Stomach (tissue), 19 donors: ENCODE data around the gene CHRNG. TPM values are rescaled to one million over a fixed set of nuclear protein-coding genes. Genes with fewer than 3 reads are reported as not detected.

Experiments used
- DNase-seq, 2 donors: peaks; one replicate each; pipeline versions ENCODE4 v3.0.0 to v3.0.0-alpha.2; 2013 to 2019
- H3K27ac ChIP-seq, 5 donors: fragments of 200-600 bp in 4 of 5; sonication (generic) in 4 of 5; one replicate each; pipeline ENCODE4 v1.5.1; 2013 to 2019; ENCODE audit warnings: mild to moderate bottlenecking in 1 of 5, moderate library complexity in 1 of 5
- H3K27me3 ChIP-seq, 3 donors: fragments of 200-600 bp; sonication (generic); one replicate each; pipeline ENCODE4 v1.5.1; 2017 to 2019; ENCODE audit warnings: mixed run types in 1 of 3
- H3K36me3 ChIP-seq, 4 donors: fragments of 200-600 bp; sonication (generic); 1 replicate in 3 of 4; 2 replicates in 1 of 4; pipeline ENCODE4 v1.5.1; 2016 to 2019
- H3K4me1 ChIP-seq, 4 donors: fragments of 200-600 bp; sonication (generic); one replicate each; pipeline ENCODE4 v1.5.1; 2016 to 2019
- H3K4me3 ChIP-seq, 4 donors: fragments of 200-600 bp; sonication (generic) in 3 of 4; one replicate each; pipeline ENCODE4 v1.5.1; 2016 to 2019; ENCODE audit warnings: mild to moderate bottlenecking in 1 of 4
- H3K9me3 ChIP-seq, 4 donors: fragments of 200-600 bp; sonication (generic); one replicate each; pipeline ENCODE4 v1.5.1; 2016 to 2019
- EP300 ChIP-seq: sonication (generic); formaldehyde crosslinking; IDR thresholded peaks from one replicate; pipeline ENCODE4 v1.6.1; 2017; ENCODE audit warnings: antibody characterized with exemption
- POLR2A ChIP-seq, 4 donors: fragments of 450-650 bp; IDR thresholded peaks; one replicate each; pipeline ENCODE4 v1.6.1; 2016; ENCODE audit warnings: antibody characterized with exemption in 4 of 4, control low read depth in 2 of 4, mild to moderate bottlenecking in 1 of 4, moderate library complexity in 1 of 4
- POLR2AphosphoS5 ChIP-seq, 3 donors: sonication (generic); formaldehyde crosslinking; IDR thresholded peaks; one replicate each; pipeline ENCODE4 v1.6.1; 2016; ENCODE audit warnings: antibody characterized with exemption in 3 of 3
- WGBS, 5 donors: extraction: QIAGEN DNeasy Blood & Tissue Kit in 3 of 5; methylation state at CpG; one replicate each; pipeline versions ENCODE4 v1.1.5 to v1.1.7; 2013 to 2018; 5-methylcytosine and 5-hydroxymethylcytosine counted together
- intact Hi-C: fragments of 100-400 bp; cut with DNase I; formaldehyde crosslinking; loops from one replicate; pipeline ENCODE4 v1.15.1; 2023; ENCODE audit warnings: low total_unique reads
- long read RNA-seq, 10 donors: transcript quantifications; one replicate each; lab custom pipeline, GENCODE V29; 2026
- polyA plus RNA-seq, 3 donors: library from polyadenylated mRNA; stranded (reverse); fragments of 200-250 nt; gene quantifications; one replicate each; pipeline ENCODE4 v1.2.3, GENCODE V29; 2013
- total RNA-seq, 5 donors: library from RNA; depleted of rRNA; stranded (reverse); fragments of >200 nt; gene quantifications; one replicate each; pipeline versions ENCODE4 v1.1.0 to v1.2.3, GENCODE V29; 2014 to 2016
- TF ChIP-seq, protein P1 (sequence below), 7 experiments: fragments of 450-650 bp in 4 of 7; fragments of 200-600 bp in 3 of 7; sonication (generic) in 3 of 7; IDR thresholded peaks; one replicate each; pipeline ENCODE4 v1.5.1; 2016 to 2019; ENCODE audit warnings: antibody characterized with exemption in 7 of 7, control low read depth in 2 of 7, mild to moderate bottlenecking in 1 of 7
- donor health status: healthy with polysubstance abuse.
- donor health status: Bipolar disorder and iron deficiency.
- donor health status: healthy.

CHRNG gene
- total RNA-seq, result not detected
- polyA plus RNA-seq, result not detected
- long read RNA-seq, donor 1, result 0 reads
- long read RNA-seq, donor 2, result 0 reads
- long read RNA-seq, donor 3, result 0 reads
- long read RNA-seq, donor 4, result 0 reads
- long read RNA-seq, donor 5, result 0 reads
- long read RNA-seq, donor 6, result 0 reads
- long read RNA-seq, donor 7, result 0 reads
- long read RNA-seq, donor 8, result 0 reads
- long read RNA-seq, donor 9, result 0 reads
- long read RNA-seq, donor 10, result 0 reads

- Histone ChIP-seq H3K4me1 (peaks cover 0 to 12% (median 10%) of the 10 kb centered on the region in 4 donors), H3K4me3 (no peak within 1 kb of the TSS), H3K27ac (no peak within 1 kb of the TSS), H3K9me3 (peaks cover 0 to 10% (median 3%) of the 10 kb centered on the region in 4 donors), H3K36me3 (peaks cover 0 to 4% (median 0%) of the 10 kb centered on the region in 4 donors), H3K27me3 (peaks cover 0 to 59% (median 0%) of the 10 kb centered on the region in 3 donors)
- TF ChIP-seq, protein P1, sequence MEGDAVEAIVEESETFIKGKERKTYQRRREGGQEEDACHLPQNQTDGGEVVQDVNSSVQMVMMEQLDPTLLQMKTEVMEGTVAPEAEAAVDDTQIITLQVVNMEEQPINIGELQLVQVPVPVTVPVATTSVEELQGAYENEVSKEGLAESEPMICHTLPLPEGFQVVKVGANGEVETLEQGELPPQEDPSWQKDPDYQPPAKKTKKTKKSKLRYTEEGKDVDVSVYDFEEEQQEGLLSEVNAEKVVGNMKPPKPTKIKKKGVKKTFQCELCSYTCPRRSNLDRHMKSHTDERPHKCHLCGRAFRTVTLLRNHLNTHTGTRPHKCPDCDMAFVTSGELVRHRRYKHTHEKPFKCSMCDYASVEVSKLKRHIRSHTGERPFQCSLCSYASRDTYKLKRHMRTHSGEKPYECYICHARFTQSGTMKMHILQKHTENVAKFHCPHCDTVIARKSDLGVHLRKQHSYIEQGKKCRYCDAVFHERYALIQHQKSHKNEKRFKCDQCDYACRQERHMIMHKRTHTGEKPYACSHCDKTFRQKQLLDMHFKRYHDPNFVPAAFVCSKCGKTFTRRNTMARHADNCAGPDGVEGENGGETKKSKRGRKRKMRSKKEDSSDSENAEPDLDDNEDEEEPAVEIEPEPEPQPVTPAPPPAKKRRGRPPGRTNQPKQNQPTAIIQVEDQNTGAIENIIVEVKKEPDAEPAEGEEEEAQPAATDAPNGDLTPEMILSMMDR (IDR thresholded peaks at IDR 0.05), result no peak
- intact Hi-C loops, result no loop called here
- DNase-seq, result peak in 1 of 2 donors; percentile 24
- 59 to 77% (median 63%) methylated on average over 19 to 23 of the region's 23 CpGs for WGBS, 5 donors
These were observed at the start of gene CHRNG for GRCh38 chr2:232539298-232540231. CHRNG (plus strand) TSS chr2:232539692; CDS start chr2:232539748, 56 bp downstream.

- no peak for DNase-seq
- TF ChIP-seq EP300 (no peak), POLR2A (IDR thresholded peaks at IDR 0.05) (no peak), POLR2AphosphoS5 (IDR thresholded peaks at IDR 0.05) (no peak)
- TF ChIP-seq, protein P1 (IDR thresholded peaks at IDR 0.05), result no peak
- H3K27ac ChIP-seq, result no peak overlapping the region
- peaks cover 10 to 25% (median 15%) of the 10 kb centered on the region in 4 donors for H3K4me1 ChIP-seq
- no peaks in the 10 kb centered on the region for H3K36me3 ChIP-seq
- H3K4me3 ChIP-seq, result no peak overlapping the region
- peaks cover 20 to 68% (median 29%) of the 10 kb centered on the region in 3 donors for H3K27me3 ChIP-seq
- no peaks in the 10 kb centered on the region for H3K9me3 ChIP-seq
- 83 to 89% (median 87%) methylated on average over 24 to 30 of the region's 30 CpGs for WGBS, 5 donors
- intact Hi-C loops, result no loop called here
These were observed 49.0 kb upstream of the CHRNG start for GRCh38 chr2:232490221-232491138.

DNA sequence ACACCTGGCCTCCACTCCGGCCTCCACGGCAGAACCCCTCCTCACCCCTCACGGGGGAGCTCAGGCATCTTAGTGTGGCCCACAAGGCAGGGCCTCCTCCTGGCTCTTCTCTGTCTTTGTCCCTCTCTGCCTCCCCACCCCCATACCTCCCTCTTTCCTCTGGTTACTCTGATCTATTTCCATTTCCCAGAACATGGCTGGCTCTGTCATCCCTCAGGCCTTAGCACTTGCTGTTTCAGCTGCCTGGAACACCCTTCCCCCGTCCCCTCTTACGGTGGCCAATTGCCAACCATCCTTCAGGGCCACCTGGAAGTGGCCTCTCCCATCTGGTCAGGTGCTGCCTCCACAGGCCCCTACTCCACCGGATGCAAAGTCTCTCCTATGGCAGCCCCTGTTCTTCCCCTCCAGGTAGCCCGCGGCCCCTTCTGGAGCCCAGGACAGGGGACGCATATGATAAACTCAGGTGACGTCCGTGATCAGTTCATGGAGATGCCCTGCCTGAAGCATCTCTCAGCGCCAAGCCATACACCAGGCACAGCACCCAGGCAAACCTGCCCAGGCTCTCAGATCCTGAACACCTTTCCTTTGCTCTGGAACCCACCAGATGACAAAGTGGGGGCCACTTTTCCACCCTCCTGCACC lies 48.2 kb upstream of the CHRNG start:
- Histone ChIP-seq H3K36me3 (no peaks in the 10 kb centered on the region), H3K4me3 (no peak overlapping the region), H3K27me3 (peaks cover 12 to 61% (median 21%) of the 10 kb centered on the region in 3 donors), H3K4me1 (peaks cover 6 to 17% (median 11%) of the 10 kb centered on the region in 4 donors), H3K27ac (no peak overlapping the region), H3K9me3 (no peaks in the 10 kb centered on the region)
- DNase-seq, result no peak
- TF ChIP-seq POLR2AphosphoS5 (IDR thresholded peaks at IDR 0.05), result no peak
- TF ChIP-seq, protein P1 (IDR thresholded peaks at IDR 0.05), result no peak
- no peak for TF ChIP-seq EP300
- no peak for TF ChIP-seq POLR2A (IDR thresholded peaks at IDR 0.05)
- WGBS, 5 donors, result 81 to 95% (median 89%) methylated on average over 12 of the region's 12 CpGs
- intact Hi-C loops, result no loop called here
